ENCODE data around the gene MSI2.

DNA sequence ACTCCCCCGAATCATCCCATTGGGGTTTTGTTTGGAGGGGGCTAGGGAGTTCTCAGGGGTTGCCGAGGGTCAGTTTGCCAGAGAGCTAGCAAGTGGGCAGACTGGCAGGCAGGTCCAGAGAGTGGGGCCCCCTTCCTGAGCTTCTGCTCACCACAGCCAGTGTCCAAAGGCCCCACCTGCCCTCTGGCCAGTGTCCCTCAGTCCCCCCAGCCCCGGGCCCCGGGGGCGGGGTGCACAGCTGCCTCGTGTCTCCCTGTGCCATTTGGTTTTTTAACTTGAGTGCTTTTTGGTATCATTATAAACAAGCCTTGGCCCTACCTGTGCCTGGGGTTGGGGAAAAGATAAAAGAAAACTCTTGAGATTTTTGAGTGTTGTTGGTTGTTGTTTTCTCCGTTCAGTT, 397.0 kb downstream of the MSI2 start:
- no peak for TF ChIP-seq POLR2A (IDR thresholded peaks at IDR 0.05)
- TF ChIP-seq, protein P1, sequence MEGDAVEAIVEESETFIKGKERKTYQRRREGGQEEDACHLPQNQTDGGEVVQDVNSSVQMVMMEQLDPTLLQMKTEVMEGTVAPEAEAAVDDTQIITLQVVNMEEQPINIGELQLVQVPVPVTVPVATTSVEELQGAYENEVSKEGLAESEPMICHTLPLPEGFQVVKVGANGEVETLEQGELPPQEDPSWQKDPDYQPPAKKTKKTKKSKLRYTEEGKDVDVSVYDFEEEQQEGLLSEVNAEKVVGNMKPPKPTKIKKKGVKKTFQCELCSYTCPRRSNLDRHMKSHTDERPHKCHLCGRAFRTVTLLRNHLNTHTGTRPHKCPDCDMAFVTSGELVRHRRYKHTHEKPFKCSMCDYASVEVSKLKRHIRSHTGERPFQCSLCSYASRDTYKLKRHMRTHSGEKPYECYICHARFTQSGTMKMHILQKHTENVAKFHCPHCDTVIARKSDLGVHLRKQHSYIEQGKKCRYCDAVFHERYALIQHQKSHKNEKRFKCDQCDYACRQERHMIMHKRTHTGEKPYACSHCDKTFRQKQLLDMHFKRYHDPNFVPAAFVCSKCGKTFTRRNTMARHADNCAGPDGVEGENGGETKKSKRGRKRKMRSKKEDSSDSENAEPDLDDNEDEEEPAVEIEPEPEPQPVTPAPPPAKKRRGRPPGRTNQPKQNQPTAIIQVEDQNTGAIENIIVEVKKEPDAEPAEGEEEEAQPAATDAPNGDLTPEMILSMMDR (IDR thresholded peaks at IDR 0.05) = no peak
- TF ChIP-seq POLR2AphosphoS5 (IDR thresholded peaks at IDR 0.05) = no peak
- TF ChIP-seq EP300 (IDR thresholded peaks at IDR 0.05) = no peak

Measured in suprapubic skin (tissue), 4 donors.